Brain microvascular endothelial cell (primary cell): ENCODE results near the gene ELL2.

Source experiments
- DNase-seq: peaks from one replicate; pipeline ENCODE4 v3.0.0-alpha.2; 2020
- H3K27ac ChIP-seq: fragments of 250-450 bp; sonication (Bioruptor Pico); 2 replicates; pipeline ENCODE4 v1.5.1; 2020; ENCODE audit warnings: mild to moderate bottlenecking, moderate library complexity
- H3K27me3 ChIP-seq: fragments of 250-450 bp; sonication (Bioruptor Pico); replicated peaks from 2 replicates; pipeline ENCODE4 v1.5.1; 2020; ENCODE audit warnings: mild to moderate bottlenecking
- H3K36me3 ChIP-seq: fragments of 250-450 bp; sonication (Bioruptor Pico); replicated peaks from 2 replicates; pipeline ENCODE4 v1.5.1; 2020; ENCODE audit warnings: mild to moderate bottlenecking
- H3K4me3 ChIP-seq: 2 replicates; pipeline ENCODE4 v1.5.1; 2011; ENCODE audit warnings: low read depth, mild to moderate bottlenecking, control low read depth, low read length, moderate library complexity
- CTCF ChIP-seq: IDR thresholded peaks from 2 replicates; pipeline ENCODE4 v1.5.1; 2011; ENCODE audit warnings: low read depth, mild to moderate bottlenecking, moderate library complexity, low read length, control low read depth, inconsistent platforms; ENCODE audit errors: missing control alignments
- in situ Hi-C: cut with HindIII; loops from 2 replicates; pipeline ENCODE4 v1.10.0; 2017; ENCODE audit warnings: low sequenced_read_pairs, low pct_ligation_motif_present

Gene ELL2

GRCh38 chr5:95881833-95882232, 79.8 kb downstream of the ELL2 start:
- DNase-seq, result no peak
- no peak for TF ChIP-seq CTCF
- in situ Hi-C loops, result no loop called here
- no peak overlapping the region for H3K4me3 ChIP-seq
- peaks cover 3% of the 10 kb centered on the region for H3K36me3 ChIP-seq
- no peak overlapping the region for H3K27ac ChIP-seq
- no peaks in the 10 kb centered on the region for H3K27me3 ChIP-seq

GRCh38 chr5:95880081-95880926, 81.3 kb downstream of the ELL2 start:
- no peak for TF ChIP-seq CTCF
- in situ Hi-C loops, result no loop called here
- Histone ChIP-seq H3K36me3 (no peaks in the 10 kb centered on the region), H3K27ac (no peak overlapping the region), H3K4me3 (no peak overlapping the region), H3K27me3 (no peaks in the 10 kb centered on the region)
- no peak for DNase-seq

DNA sequence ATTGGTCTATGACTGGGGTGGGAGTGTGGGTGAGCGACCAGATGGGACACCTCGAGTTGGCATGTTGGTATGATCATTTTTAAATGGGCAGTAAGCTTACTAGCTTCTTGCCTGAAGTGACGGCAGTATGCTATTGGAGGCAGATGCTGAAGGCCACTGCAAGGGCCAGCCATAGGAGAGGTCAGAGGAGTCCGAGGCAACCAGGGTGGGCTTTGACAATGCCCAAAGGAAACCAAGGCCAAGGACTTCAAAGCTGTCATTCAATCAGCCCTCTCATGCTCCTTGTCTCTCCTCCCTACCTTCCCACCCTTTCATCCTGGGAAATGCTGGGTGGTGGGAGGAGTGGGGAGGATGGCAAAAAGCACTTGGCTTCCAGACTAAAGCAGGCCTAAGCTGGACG, 82.0 kb downstream of the ELL2 start:
- no peaks in the 10 kb centered on the region for H3K36me3 ChIP-seq
- in situ Hi-C loops, result no loop called here

GRCh38 chr5:95878417-95879323, 83.0 kb downstream of the ELL2 start:
- no peak overlapping the region for H3K27ac ChIP-seq
- H3K27me3 ChIP-seq, result no peaks in the 10 kb centered on the region
- no peak for TF ChIP-seq CTCF
- H3K4me3 ChIP-seq, result no peak overlapping the region
- in situ Hi-C loops, result no loop called here
- no peaks in the 10 kb centered on the region for H3K36me3 ChIP-seq
- no peak for DNase-seq

More for the DNA sequence above, 82.0 kb downstream of the ELL2 start:
- H3K27ac ChIP-seq, result no peak overlapping the region
- no peak overlapping the region for H3K4me3 ChIP-seq
- DNase-seq, result no peak
- no peaks in the 10 kb centered on the region for H3K27me3 ChIP-seq
- no peak for TF ChIP-seq CTCF

GRCh38 chr5:95876782-95877181, 84.9 kb downstream of the ELL2 start:
- no peak for TF ChIP-seq CTCF
- Histone ChIP-seq H3K27me3 (no peaks in the 10 kb centered on the region), H3K4me3 (no peak overlapping the region), H3K27ac (no peak overlapping the region), H3K36me3 (no peaks in the 10 kb centered on the region)
- in situ Hi-C loops, result no loop called here
- no peak for DNase-seq
